GM21723 (cell line): ENCODE measurements around the gene USP8.
"Not testable (repeated sequence)": the region's sequence is repeated elsewhere in the genome, so short reads cannot be mapped to it uniquely, and the experiment has no call there.

Experiments
- ATAC-seq: cut with Tn5 transposase; IDR thresholded peaks from one replicate; pipeline ENCODE4 v1.9.1; 2021; ENCODE audit warnings: mild to moderate bottlenecking, moderate library complexity; ENCODE audit not compliant: unreplicated experiment

USP8 gene

DNA sequence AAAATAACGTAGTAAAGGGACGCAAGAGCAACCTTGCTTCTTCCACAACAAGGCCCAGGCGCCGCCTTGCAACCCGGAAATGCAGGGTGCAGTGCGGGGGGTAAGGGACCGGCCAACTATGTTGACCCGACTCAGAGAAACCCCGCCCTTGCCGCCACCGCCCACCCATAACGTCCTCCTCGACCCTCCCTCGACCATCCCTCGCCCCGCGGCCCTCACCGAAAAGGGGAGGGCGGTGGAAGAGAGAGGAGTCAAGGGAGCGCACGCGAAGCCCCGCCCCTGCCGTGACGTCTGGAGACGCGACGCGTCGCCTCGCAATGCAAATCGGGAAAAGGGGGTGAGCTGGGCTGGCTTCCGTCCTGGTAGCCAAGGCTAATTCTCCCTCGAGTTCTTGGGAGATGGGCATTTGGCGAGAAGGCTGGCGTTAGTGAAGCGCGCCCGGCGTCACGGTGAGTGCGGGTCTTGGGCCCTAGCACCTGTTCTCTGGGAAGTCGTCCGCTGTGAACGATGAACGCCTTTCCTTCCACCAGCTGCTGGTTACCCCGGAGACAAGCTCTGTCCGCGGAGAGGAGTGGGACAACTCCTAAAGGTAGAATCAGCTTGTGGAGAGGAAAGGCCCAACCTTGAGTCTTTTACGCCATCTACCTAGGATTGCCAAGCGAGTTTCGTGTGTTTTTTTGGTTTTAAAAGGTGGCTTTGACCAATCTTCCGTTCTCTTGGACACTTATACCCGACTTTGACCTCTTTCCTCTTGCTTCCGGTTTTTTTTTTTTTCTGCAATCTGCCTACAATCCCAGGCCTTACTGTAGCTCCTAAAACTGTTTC is at the start of gene USP8:
TSS of gene USP8 (plus strand) at position 340 of the 825 bp plus-strand sequence. CDS start 14,669 bp downstream, outside the sequence.
- peak; percentile 92 for ATAC-seq

DNA sequence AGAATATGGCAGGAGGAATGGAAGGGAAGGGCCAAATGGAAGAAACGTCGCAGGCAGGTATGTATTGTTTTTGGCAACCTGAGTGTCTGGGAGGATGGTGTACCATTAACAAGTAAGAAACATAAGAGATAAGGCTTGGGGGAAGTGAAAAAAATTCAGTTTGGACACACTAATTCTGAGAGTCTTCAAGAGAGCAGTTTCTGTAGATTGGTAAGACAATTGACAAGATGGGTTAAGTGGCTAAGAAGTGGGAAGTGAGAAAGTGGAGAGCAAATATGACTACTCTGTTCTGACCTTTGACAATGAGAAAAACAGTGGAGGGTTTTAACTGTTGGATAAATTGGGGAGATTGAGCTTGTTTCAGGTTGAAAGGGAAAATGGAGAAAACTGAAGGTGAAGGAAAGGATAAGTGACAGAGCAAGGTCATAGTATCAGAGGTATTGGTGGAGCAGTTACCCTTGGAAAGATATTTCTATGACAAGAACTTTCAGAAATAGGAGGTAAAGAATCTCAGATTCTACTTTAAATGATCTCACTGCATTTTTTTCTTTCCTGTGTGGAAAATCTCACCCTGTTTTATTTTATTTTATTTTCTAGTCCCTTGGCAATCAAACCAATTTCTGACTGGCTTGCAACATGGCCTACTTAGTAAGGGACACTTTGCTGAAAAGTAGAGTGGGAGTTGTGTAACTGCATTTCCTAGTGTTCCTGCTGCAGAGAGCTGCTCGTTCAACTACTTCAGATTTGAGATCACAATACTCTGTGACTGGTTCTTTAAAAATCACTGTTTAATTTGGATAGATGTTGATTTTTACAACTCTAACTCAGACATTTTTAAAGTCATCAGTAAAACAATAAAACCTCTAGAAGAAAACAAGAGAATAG is 46.1 kb upstream of the USP8 start:
- peak; percentile 98 for ATAC-seq

- no peak for ATAC-seq
These were observed 45.4 kb upstream of the USP8 start for GRCh38 chr15:50378776-50379175.

DNA sequence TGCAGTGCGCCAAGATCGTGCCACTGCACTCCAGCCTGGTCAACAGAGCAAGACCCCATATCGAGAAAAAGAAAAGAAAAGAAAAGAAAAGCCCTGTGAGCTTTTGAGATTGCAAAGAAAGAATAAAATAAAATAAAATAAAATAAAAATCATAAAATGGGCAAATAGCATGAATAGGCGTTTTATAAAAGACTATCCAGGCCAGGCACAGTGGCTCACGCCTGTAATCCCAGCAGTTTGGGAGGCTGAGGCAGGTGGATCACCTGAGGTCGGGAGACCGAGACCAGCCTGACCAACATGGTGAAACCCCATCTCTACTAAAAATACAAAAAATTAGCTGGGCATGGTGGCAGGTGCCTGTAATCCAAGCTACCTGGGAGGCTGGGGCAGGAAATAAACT is 44.8 kb upstream of the USP8 start:
- not testable (repeated sequence) for ATAC-seq

DNA sequence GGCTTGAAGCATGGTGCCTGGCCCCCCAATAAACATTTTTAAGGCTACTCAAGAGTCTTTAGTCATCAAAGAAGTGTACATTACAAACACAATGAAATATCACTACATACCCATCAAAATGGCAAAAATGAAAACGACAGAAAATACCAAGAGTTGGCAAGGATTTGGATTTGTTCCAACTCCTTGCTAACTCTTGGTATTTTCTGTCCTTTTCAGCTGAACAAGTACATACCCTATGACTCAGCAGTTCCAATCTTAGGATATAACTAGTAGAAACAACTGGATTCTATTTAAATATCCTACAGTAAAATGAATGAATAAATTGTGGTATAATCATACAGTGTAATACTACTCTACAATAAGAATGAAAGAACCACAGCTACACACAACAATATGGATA is 44.1 kb upstream of the USP8 start:
- no peak for ATAC-seq

GRCh38 chr15:50381438-50381837 is 42.8 kb upstream of the USP8 start:
- no peak for ATAC-seq

DNA sequence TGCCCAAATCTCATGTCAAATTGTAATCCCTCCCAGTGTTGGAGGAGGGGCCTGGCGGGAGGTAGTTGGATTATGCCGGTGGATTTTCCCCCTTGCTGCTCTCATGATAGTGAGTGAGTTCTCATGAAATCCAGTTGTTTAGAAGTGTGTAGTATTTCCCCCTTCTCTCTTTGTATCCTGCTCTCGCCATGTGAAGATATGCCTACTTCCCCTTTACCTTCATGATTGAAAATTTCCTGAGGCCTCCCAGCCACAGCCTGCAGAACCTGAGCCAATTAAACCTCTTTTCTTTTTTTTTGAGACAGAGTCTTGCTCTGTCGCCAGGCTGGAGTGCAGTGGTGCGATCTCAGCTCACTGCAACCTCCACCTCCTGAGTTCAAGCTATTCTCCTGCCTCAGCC is 41.8 kb upstream of the USP8 start:
- ATAC-seq = not testable (repeated sequence)

DNA sequence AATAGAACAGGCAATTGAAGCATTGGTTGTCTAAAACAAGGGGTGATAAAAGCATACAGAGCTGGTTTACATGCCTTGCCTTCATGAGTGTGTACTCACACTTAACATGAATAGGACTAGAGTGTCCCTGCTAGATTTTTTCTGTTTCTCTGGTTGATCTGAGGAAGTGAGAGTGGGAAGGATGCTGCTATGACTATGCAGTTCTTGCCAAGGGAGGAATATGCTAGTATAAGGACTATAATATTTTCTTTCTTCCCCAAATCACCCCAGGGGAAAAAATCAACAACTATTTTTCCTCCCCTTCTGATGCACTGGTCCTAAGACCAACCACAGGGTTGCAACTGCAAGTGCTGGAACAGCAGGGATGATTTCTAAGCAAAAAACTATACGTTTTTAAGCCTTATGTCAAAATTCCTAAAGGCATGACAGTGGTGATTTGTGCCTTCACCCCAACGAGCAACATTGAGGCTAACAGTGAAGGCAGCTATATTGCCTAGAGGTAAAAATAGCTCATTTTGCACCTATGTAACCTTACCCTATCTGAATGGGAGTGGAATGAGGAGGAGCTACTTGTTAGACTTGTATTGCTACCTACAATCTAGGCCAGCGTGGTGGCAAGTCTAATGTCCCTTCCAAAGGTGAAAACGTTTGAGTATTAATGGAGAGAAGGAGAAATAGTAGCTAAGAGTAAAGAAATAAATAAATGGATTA is 33.5 kb upstream of the USP8 start:
- ATAC-seq = peak; percentile 68

- not testable (repeated sequence) for ATAC-seq
These were observed 32.6 kb upstream of the USP8 start for GRCh38 chr15:50391561-50391960.

DNA sequence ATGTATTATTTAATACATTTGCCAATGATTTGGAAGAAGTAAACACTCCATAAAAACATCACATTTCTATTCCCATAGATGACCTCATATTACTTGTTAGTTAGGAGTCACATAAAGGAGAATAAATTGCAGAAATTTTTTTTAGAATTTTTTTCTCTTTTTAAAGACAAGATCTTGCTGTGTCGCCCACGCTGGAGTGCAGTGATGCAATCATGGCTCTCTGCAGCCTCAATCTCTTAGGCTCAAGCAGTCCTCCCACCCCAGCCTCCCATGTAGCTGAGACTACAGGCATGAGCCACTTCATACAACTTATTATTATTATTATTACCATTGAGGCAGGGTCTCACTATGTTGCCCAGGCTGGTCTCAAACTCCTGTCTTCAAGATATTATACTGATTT is 12.3 kb upstream of the USP8 start:
- no peak for ATAC-seq

GRCh38 chr15:50414624-50415023 is 9.6 kb upstream of the USP8 start:
- no peak for ATAC-seq

DNA sequence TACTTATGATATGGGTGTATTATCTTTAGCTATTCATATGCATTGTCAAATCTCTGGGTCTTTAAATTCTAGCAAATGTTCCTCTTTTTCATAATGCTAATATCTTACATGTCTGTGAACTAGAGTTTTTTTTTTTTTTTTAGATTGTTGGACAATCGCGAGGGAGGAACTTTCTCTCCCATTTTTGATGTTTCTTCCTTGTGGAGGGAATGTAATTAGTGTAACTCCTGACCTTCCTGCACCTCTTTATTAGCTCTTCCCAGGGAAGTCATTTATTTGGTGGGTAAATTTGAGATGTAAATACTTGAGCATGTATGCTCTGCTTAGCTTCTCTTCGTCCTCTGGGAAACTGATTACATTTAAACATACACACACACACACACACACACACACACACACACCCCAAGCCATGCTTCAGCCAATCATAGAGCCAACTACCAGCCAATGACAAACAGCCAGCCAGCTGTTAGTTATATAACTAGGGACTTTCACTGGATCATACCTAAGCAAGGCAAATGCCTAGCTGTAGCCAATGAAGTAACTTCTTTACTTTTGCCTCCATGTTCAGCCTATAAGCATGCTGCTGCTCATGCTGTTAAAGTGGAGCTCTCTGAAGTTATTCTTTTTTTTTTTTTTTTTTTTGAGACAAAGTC is 8.3 kb upstream of the USP8 start:
- ATAC-seq = no peak

DNA sequence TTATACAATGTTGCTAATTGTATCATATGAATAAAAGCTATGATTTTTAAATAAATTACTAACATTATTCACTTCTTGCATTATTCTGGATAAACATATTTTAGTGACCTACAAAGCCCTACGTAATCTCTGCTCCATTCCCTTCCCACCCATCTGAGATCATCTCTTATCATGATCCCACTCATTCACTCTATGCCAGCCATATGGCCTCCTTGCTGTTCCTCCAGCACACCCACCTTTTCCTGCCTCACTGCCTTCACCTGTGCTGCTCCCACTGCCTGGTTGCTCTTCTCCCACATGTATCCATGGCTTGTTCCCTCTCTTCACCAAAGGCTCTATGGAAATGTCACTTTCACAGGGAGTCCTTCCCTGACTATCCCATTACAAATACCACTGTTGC is 7.3 kb upstream of the USP8 start:
- no peak for ATAC-seq

GRCh38 chr15:50418041-50418583 is 6.1 kb upstream of the USP8 start:
- no peak for ATAC-seq

GRCh38 chr15:50425219-50425618 is 1.0 kb downstream of the USP8 start:
- no peak for ATAC-seq

DNA sequence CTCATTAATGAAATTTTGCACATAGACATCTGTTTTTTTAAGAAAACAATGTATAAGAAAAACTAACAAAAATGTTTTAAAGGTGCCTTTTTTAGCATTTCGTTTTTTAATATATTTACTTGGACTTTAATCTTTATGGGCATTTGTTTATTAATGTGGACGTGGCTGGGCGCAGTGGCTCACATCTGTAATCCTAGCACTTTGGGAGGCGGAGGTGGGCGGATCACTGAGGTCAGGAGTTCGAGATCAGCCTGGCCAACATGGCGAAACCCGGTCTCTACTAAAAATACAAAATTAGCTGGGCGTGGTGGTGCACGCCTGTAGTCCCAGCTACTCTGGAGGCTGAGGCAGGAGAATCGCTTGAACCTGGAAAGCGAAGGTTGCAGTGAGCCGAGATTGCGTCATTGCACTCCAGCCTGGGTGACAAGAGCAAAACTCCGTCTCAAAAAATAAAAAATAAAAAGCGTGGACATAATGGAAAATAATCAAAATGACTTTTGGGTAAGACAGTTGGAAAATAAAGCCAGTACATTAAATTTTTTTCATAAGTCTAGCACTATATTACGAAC is 1.6 kb downstream of the USP8 start:
- ATAC-seq = not testable (repeated sequence)

DNA sequence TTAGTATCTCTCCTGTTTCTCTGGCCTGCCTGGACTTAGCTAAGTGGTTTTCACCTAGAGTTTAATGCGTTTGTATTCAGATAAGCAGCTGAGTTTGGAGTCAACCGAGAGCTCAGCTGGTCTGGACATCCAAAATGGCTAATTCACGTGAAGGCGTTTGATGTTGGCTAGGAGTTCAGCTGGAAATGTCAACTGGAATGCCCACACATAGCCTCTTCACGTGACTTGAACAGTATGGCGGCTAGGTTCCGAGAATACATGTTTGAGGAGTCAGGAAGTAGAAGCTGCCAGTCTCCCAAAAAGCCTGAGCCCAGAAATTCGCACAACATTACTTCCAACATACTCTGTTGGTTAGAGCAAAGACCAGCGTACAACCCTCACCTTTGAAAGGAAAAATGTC is 2.2 kb downstream of the USP8 start:
- ATAC-seq = no peak

GRCh38 chr15:50431204-50431603 is 7.0 kb downstream of the USP8 start:
- no peak for ATAC-seq

DNA sequence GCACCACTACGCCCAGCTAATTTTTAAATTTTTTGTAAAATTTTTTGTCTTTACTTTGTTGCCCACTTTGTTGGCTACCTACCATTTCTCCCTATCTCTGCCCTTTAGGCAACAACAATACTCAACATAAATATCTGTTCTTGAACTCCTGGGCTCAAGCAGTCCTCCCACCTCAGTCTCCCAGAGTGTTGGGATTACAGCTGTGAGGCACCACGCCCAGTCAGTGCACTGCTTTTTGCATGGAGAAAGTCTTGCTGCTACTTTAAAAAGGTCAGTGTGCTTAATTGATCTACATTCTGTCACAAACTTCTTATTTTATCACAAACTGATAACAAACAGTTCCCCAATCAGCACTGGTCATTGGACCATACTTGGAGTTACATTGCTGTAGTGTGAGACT is 8.0 kb downstream of the USP8 start:
- no peak for ATAC-seq

DNA sequence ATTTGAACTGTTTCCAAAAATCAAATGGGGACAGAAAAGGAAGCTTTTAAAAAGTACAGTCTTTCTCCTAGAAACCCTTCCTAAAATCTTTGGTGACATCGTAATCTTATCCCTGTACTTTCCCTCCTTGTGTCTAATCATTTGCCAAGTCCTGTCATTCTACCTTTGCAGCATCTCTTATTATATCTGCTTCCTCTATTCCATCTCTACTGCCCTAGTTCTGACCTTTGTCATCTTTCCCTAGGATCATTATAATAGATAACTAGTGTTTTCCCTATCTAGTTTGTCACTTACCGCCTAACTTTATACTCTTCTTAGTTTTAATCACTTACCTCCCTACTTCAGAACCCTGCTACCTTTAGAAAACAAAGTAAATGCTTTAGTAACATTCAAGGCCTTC is 11.6 kb downstream of the USP8 start:
- no peak for ATAC-seq
